ENCODE data around the gene GALNT9.
"Not testable (repeated sequence)": the region's sequence is repeated elsewhere in the genome, so short reads cannot be mapped to it uniquely, and the experiment has no call there.

The GALNT9 gene

DNA sequence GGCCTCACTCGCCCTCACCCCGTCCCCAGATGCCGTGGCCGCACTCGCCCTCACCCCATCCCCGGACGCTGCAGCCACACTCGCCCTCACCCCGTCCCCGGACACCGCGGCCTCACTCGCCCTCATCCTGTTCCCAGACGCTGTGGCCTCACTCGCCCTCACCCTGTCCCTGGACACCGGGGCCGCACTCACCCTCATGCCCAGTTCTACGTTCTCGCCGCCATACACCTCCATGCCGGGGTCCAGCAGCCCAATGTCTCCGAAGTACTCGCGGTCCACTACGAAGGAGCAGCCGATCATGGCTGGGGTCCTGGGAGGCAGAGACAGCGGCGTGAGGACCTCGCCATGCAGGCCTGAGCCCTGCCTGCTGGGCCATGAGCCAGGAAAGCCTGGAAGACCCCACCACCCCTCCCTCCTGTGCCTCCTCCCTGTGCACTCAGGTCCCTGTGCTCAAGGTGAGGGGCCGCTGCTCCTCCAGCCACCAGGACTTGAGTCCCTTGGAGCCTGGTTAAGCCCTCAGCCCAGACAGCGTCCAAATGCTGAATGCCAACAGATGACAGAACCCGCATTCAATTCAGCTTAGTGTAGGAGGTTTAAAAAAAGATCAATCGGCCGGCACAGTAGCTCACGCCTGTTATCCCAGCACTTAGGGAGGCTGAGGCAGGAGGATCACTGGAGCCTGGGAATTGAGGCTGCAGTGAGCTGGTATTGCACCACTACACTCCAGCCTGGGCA lies 81.5 kb downstream of the GALNT9 start:
- DNase-seq = no peak

DNA sequence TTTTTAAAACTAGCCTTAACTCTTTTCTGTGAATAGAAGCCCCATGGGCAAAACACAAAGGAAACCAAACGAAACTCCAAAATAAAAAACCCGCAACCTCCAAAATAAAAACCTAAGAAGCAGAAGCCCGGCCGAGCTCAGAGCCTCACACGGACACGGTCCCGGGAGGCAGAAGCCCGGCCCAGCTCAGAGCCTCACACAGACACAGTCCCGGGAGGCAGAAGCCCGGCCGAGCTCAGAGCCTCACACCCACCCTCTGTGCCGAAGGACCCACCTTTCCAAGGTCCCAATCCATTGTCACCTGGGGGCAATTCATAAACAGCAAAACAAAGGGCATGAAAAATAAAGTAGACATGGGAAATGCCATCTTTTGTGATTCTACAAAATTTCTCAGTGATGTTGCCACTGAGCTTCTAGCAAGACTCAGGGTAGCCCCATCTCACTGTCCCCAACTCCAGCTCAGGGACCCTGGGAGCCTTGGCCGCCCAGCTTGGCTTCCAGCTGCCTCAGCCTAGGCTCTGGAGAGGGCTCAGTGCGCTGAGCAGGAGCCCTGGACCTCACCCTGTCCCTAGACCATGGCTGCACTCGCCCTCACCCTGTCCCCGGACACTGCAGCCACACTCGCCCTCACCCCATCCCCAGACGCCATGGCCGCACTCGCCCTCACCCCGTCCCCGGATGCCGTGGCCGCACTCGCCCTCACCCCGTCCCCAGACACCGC lies 82.2 kb downstream of the GALNT9 start:
- no peak for DNase-seq

GRCh38 chr12:132245521-132246101 lies 83.8 kb downstream of the GALNT9 start:
- no peak for DNase-seq

DNA sequence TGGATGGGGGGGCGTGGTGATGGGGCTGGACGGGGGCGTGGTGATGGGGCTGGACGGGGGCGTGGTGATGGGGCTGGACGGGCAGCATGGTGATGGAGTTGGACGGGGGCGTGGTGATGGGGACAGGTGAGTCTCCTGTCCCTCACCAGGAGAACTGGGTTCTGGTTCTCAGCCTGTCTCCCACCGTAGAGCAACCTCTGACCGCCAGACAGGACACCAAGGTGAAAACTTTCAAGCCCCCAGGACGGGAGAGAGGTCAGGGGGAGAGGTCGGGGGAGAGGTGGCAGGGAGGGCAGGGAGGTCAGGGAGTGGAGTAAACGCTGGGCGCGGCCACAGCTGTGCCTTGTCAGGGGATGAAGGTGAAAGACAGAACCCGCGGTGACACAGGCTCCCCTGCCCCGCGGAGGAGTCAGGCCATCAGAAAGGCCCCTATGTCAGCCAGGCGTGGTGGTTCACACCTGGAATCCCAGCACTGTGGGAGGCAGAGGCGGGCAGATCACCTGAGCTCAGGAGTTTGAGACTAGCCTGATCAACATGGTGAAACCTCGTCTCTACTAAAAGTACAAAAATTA lies 84.6 kb downstream of the GALNT9 start:
- no peak for DNase-seq

DNA sequence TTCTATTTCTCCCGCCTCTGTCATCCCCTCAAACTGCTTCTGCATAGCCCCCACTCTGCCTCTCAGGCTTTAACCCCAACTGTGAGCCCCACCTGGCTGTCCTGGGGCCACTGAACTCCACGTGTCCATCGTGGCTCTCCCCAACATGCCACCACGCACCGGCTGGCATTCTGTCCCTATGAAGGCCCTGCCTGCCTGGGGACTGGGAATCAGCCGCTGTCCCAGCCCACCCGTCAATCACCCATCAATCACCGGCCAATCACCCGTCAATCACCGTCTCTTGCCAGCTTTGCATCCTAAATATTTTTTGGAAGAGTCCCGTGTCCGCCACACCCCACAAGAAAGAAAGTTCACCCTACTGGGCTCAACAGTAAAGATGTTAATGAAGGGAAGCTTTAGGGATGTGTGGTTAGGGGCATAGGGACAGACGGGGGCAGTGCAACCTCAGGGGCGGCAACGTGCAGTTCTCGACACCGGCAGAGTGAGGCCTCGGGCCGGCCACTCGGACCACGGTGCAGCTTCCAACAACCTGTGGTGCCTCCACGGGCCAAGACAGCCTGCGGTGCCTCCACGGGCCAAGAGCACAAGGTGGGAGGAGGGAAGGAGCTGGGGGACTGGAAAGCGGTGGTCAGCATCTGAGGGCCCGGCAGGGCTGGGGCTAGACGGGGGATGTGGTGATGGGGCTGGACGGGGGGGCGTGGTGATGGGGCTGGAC lies 85.6 kb downstream of the GALNT9 start:
- no peak for DNase-seq

DNA sequence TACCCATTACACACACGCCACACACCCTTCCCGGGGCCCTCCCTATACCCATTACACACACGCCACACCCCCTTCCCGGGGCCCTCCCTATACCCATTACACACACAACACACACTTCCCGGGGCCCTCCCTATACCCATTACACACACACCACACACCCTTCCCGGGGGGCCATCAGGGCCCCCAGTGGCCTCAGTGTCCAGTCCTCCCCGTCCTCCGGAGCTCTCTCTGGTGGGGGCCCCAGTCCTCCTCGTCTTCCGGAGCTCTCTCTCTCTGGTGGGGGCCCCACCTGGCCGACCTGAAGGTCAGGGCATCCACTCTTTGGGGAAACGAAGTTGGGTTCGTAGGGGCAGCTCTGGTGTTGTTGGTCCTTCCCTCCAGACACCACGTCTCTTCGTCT lies 86.2 kb downstream of the GALNT9 start:
- not testable (repeated sequence) for DNase-seq

DNA sequence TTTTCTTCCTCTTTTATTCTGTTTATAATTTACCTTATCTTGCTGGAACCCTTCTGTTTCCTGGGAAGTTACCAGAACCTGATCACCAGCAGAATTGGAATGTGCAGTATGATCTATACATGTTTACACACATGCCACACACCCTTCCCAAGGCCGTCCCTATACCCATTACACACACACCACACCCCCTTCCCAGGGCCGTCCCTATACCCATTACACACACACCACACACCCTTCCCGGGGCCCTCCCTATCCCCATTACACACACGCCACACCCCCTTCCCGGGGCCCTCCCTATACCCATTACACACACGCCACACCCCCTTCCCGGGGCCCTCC lies 88.8 kb downstream of the GALNT9 start:
- DNase-seq = not testable (repeated sequence)

DNA sequence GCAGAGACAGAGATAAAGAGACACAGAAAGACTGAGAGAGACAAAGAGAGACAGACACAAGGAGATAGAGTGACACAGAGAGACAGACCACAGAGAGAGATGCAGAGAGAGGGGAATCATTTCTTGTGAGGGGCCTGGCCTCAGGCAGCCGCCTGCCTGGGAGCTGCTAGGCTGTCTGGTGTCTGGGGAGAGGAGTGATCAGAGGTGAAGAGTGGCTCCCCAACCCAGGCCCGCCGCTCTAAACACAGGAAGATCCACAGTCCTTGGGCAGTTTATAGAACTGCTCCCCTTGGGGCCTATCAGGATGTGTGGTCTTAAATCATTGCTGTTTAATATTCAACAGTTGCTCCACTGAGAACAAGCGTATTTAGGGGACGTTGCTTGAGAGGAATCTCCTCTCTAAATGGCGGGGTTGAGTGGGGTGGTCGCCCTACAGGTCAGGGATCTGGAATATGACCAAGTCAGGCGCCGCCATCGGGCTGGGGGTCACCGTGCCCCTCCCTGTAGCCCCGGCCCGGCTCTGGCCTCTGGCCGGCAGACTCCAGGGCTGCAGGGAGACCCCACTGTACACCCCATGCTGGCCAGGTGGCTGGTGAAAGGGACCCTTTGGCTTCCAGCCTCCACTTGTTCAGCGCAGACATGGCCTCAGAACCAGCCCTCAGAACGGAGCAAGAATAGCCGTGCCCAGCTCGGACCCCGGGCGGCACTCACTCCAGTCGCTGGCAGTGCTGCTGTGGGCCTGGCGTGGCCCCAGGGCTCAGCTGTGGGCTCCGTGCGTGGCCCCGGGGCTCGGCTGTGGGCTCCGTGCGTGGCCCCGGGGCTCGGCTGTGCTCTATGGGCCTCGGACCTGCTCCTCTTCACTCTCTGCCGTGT lies 89.4 kb downstream of the GALNT9 start:
- DNase-seq = no peak

DNA sequence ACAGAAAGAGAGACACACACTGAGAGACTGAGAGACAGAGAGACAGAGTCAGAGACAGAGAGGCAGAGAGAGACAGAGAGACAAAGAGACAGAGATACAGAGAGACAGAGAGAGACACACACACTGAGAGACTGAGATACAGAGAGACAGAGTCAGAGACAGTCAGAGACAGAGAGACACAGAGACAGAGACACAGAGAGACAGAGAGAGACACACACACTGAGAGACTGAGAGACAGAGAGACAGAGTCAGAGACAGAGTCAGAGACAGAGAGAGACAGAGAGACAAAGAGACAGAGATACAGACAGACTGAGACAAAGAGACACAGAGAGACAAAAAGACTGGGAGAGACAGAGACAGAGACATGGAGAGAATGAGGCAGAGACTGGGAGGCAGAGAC lies 90.0 kb downstream of the GALNT9 start:
- no peak for DNase-seq

- no peak for DNase-seq
Observed at GRCh38 chr12:132238884-132239283, 90.5 kb downstream of the GALNT9 start.

- no peak for DNase-seq
Observed at GRCh38 chr12:132238488-132238854, 90.9 kb downstream of the GALNT9 start.

GRCh38 chr12:132237772-132238487 lies 91.5 kb downstream of the GALNT9 start:
- no peak for DNase-seq

GRCh38 chr12:132236930-132237771 lies 92.2 kb downstream of the GALNT9 start:
- DNase-seq = no peak

GRCh38 chr12:132236129-132236929 lies 93.1 kb downstream of the GALNT9 start:
- DNase-seq = no peak

DNA sequence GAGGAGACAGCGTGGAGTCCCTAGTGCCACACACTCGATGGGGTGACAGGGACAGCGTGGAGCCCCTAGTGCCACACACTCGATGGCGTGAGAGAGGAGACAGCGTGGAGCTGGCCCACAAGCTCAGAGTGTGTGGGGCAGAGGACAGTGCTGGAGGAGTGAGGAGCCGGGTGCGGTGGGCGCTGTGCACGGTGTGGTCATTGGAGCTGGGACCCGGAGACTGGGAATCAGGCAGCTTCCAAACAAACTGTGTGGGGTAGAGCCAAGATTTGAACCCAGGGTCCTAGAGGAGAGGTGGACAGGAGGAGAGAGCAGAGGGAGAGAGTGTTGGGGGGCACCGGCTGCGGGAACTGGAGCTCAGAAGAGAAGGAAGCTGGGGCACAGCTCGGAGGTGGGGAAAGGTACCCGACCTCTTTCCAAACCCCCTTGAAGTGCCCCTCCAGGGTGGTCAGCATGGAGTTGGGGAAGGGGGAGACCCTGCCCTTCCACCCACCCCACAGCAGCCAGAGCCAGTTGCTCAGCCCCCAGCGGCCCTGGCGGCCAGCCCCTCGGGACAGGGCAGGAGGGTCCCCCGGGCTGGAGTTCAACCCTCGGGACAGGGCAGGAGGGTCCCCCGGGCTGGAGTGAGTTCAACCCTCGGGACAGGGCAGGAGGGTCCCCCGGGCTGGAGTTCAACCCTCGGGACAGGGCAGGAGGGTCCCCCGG lies 94.1 kb downstream of the GALNT9 start:
- no peak for DNase-seq

DNA sequence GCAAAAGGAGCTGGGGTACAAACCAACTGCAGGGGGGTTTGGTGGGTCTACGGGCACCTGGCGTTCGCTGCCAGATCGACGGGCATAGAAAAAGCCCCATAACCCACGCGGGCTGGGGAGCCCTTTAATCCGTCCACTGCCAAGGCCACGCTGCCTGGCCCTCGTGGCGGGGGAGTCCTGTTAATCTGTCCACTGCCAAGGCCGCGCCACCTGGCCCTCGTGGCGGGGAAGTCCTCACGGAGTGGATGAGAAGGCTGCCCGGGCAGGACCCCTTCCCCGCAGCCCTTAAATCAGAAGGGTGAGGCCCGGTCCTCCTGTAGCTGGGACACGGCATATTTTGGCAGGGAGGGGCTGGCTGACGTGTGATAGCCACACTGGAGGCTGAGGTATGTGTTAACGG lies 99.0 kb downstream of the GALNT9 start:
- DNase-seq = no peak

GRCh38 chr12:132229926-132230325 lies 99.5 kb downstream of the GALNT9 start:
- no peak for DNase-seq

- DNase-seq = no peak
Observed at GRCh38 chr12:132229193-132229760, 100.1 kb downstream of the GALNT9 start.
